K562 (cell line): ENCODE measurements around the gene NAA50. TPM values are rescaled to one million over a fixed set of nuclear protein-coding genes. Genes with fewer than 3 reads are reported as not detected.

ENCODE experiments used
- ATAC-seq: fragments of 200-7000 bp; cut with Tn5 transposase; 3 replicates; pipeline ENCODE4 v1.9.1; 2020; ENCODE audit warnings: moderate library complexity
- BruUV-seq: library from RNA; stranded (reverse); fragments of 400-500 nt; replicated peaks from 2 replicates; lab custom pipeline; 2021; lab: Mats Ljungman, UMichigan
- CTCF ChIA-PET: fragments of 300-600 bp; formaldehyde crosslinking; extraction: SDS; loops from one replicate; lab custom pipeline; 2021; ENCODE audit warnings: low intra/inter-chr PET ratio; lab: Yijun Ruan, JAX
- POLR2A ChIA-PET: fragments of 300-600, 350-650 bp; sonication (Branson Sonifier 250); formaldehyde crosslinking; extraction: SDS; loops from one replicate; lab custom pipeline; 2021; ENCODE audit warnings: antibody characterized with exemption, inconsistent platforms; lab: Yijun Ruan, JAX
- DNase-seq, 4 experiments: peaks; one replicate each; pipeline versions ENCODE4 v3.0.0 to v3.0.0-alpha.2; 2011 to 2018; ENCODE audit warnings: low spot score in 3 of 4, mixed read lengths in 3 of 4; ENCODE audit errors: extremely low read depth in 1 of 4
- FAIRE-seq: peaks from 2 replicates; lab custom pipeline; 2011; peaks lifted over from hg19 to GRCh38; lab: Jason Lieb, UNC
- H2AFZ ChIP-seq: 2 replicates; pipeline ENCODE4 v1.6.0; 2011; ENCODE audit warnings: low read depth, low read length, control low read depth, inconsistent platforms
- H3K27ac ChIP-seq: fragments of 200-600 bp; 3 replicates; pipeline ENCODE4 v1.8.0; 2011; ENCODE audit warnings: low read depth, mild to moderate bottlenecking, control low read depth, inconsistent platforms, low read length, moderate library complexity, mixed read lengths; ENCODE audit errors: extremely low read depth
- H3K27me3 ChIP-seq, 2 experiments: fragments of 300-600 bp in 1 of 2; 2 replicates in 1 of 2; 3 replicates in 1 of 2; pipeline versions ENCODE4 v1.6.0 to v1.8.0; 2011; ENCODE audit warnings: inconsistent platforms in 2 of 2, low read length in 2 of 2, mild to moderate bottlenecking in 1 of 2, mixed read lengths in 1 of 2, moderate library complexity in 1 of 2; ENCODE audit not compliant: control insufficient read depth in 2 of 2, insufficient read depth in 2 of 2
- H3K36me3 ChIP-seq: fragments of 300-600 bp; 3 replicates; pipeline ENCODE4 v1.8.0; 2011; ENCODE audit warnings: mild to moderate bottlenecking, low read length, inconsistent platforms; ENCODE audit not compliant: control insufficient read depth, insufficient read depth
- H3K4me1 ChIP-seq, 2 experiments: fragments of 200-600 bp in 1 of 2; replicated peaks in 1 of 2; 2 replicates in 1 of 2; 3 replicates in 1 of 2; pipeline versions ENCODE4 v1.5.1 to v1.8.0; 2011; ENCODE audit warnings: inconsistent platforms in 2 of 2, low read length in 2 of 2, mild to moderate bottlenecking in 1 of 2, mixed read lengths in 1 of 2, moderate library complexity in 1 of 2; ENCODE audit not compliant: control insufficient read depth in 2 of 2, insufficient read depth in 2 of 2
- H3K4me2 ChIP-seq: 2 replicates; pipeline ENCODE4 v1.6.1; 2011; ENCODE audit warnings: low read length, control low read depth, inconsistent platforms, mixed read lengths; ENCODE audit not compliant: insufficient read depth
- H3K4me3 ChIP-seq: fragments of 200-600 bp; sonication (generic), shearing (Covaris generic); 2 replicates; pipeline ENCODE4 v1.5.1; 2016; ENCODE audit warnings: control low read depth, inconsistent platforms
- H3K79me2 ChIP-seq: fragments of 200-600 bp; 3 replicates; pipeline ENCODE4 v1.8.0; 2011; ENCODE audit warnings: low read length, inconsistent platforms; ENCODE audit not compliant: control insufficient read depth, insufficient read depth
- H3K9ac ChIP-seq, 2 experiments: 2 replicates each; pipeline versions ENCODE4 v1.6.0 to v1.6.1; 2011; ENCODE audit warnings: low read depth in 2 of 2, low read length in 2 of 2, control low read depth in 1 of 2, inconsistent platforms in 1 of 2, mild to moderate bottlenecking in 1 of 2, mixed read lengths in 1 of 2; ENCODE audit not compliant: insufficient read depth in 1 of 2
- H3K9me1 ChIP-seq: one replicate; pipeline ENCODE4 v1.6.0; 2011; ENCODE audit warnings: inconsistent platforms, mild to moderate bottlenecking, low read length, moderate library complexity; ENCODE audit not compliant: control insufficient read depth, insufficient read depth
- H3K9me3 ChIP-seq: replicated peaks from 2 replicates; pipeline ENCODE4 v1.5.1; 2011; ENCODE audit warnings: low read depth, low read length, inconsistent platforms; ENCODE audit not compliant: control insufficient read depth, insufficient read depth
- H4K20me1 ChIP-seq: replicated peaks from 2 replicates; pipeline ENCODE4 v1.6.1; 2011; ENCODE audit warnings: low read length, inconsistent platforms, mixed read lengths; ENCODE audit not compliant: control insufficient read depth, insufficient read depth
- CREB3 ChIP-seq: fragments of 450-650 bp; conservative IDR thresholded peaks from 2 replicates; pipeline ENCODE4 v1.6.1; 2016; ENCODE audit warnings: missing genetic modification characterization, low read depth, mild to moderate bottlenecking, missing compliant biosample characterization, moderate library complexity
- CTCF ChIP-seq, 3 experiments: IDR thresholded peaks in 2 of 3; conservative IDR thresholded peaks in 1 of 3; 2 replicates each; pipeline ENCODE4 v1.5.1; 2011 to 2012; ENCODE audit warnings: low read length in 3 of 3, mild to moderate bottlenecking in 3 of 3, control low read depth in 2 of 3, improper control_type of control experiment in 1 of 3, inconsistent platforms in 1 of 3, low read depth in 1 of 3, mixed read lengths in 1 of 3, moderate library complexity in 1 of 3; ENCODE audit not compliant: insufficient read depth in 2 of 3
- FOS ChIP-seq: IDR thresholded peaks from 3 replicates; pipeline ENCODE4 v1.6.1; 2011; ENCODE audit not compliant: insufficient read length; ENCODE audit errors: extremely low read depth
- HDAC6 ChIP-seq: IDR thresholded peaks from 2 replicates; pipeline ENCODE4 v1.6.1; 2012; ENCODE audit warnings: low read depth, mild to moderate bottlenecking, control low read depth, inconsistent platforms, low read length, moderate library complexity
- MYC ChIP-seq, 2 experiments: fragments of 250-450 bp in 1 of 2; sonication (Bioruptor Pico) in 1 of 2; IDR thresholded peaks; 2 replicates each; pipeline versions ENCODE4 v1.5.1 to v1.6.1; 2012 to 2021; ENCODE audit warnings: low read depth in 2 of 2, borderline replicate concordance in 1 of 2, improper control_type of control experiment in 1 of 2, low read length in 1 of 2, mild to moderate bottlenecking in 1 of 2, moderate library complexity in 1 of 2
- RFX1 ChIP-seq: fragments of 450-650 bp; IDR thresholded peaks from 2 replicates; pipeline ENCODE4 v1.6.1; 2016; ENCODE audit warnings: mild to moderate bottlenecking, moderate library complexity
- SUPT5H ChIP-seq: fragments of 450-650 bp; IDR thresholded peaks from 2 replicates; pipeline ENCODE4 v1.6.1; 2016
- TCF7 ChIP-seq: sonication (generic); IDR thresholded peaks from 2 replicates; pipeline ENCODE4 v1.6.1; 2016; ENCODE audit warnings: antibody characterized with exemption, borderline replicate concordance
- ZNF512 ChIP-seq: IDR thresholded peaks from 2 replicates; pipeline ENCODE4 v1.6.1; 2016; ENCODE audit warnings: missing genetic modification characterization, missing compliant biosample characterization
- WGBS: fragments of 100-300 bp; shearing (Covaris generic); methylation state at CpG from one replicate; pipeline ENCODE4 v1.1.6; 2016; ENCODE audit warnings: low coverage, mixed read lengths; ENCODE audit not compliant: insufficient coverage; ENCODE audit errors: missing lambda C conversion rate; 5-methylcytosine and 5-hydroxymethylcytosine counted together
- in situ Hi-C: fragments of 300-500 bp; cut with MboI; formaldehyde crosslinking; loops from 4 replicates; pipeline ENCODE4 v1.15.0; 2018; ENCODE audit warnings: inconsistent platforms, mixed read lengths
- intact Hi-C: fragments of 100-400 bp; cut with micrococcal nuclease; formaldehyde crosslinking; loops from 2 replicates; pipeline ENCODE4 v1.14.2; 2022
- polyA plus RNA-seq, 8 experiments: library from polyadenylated mRNA; depleted of rRNA in 4 of 8; stranded (reverse) in 5 of 8; unstranded in 3 of 8; fragments of >200 nt; fragmentation: Nextera tagmentation in 2 of 8; fragmentation: Illumina TruSeq in 1 of 8; extraction: Ambion mirVana in 2 of 8; extraction: Trizol in 1 of 8; gene quantifications; 2 replicates each; pipeline versions ENCODE4 v1.2.1 to v1.2.3, GENCODE V29; 2011 to 2014; ENCODE audit warnings: inconsistent platforms in 1 of 8, missing spikeins in 1 of 8
- total RNA-seq, 7 experiments: library from RNA; depleted of rRNA in 6 of 7; stranded (reverse); fragments of >200 nt in 6 of 7; fragmentation: Illumina TruSeq in 2 of 7; extraction: Trizol in 2 of 7; gene quantifications; 2 replicates each; pipeline versions ENCODE4 v1.2.1 to v1.2.3, GENCODE V29; 2011 to 2021; ENCODE audit warnings: low replicate concordance in 1 of 7

Gene NAA50
- total and polyA plus RNA-seq, 9 of the 15 experiments (the other 6 are each of a cell fraction or from before 2014, with no cell fraction given) = 40.0 to 301 (median 112) TPM

GRCh38 chr3:113698213-113698742, 47.8 kb downstream of the NAA50 start:
- H3K79me2 ChIP-seq = peaks cover 14% of the 10 kb centered on the region; the same call in 2 of the 3 replicates
- POLR2A ChIA-PET = no interaction called here
- in situ Hi-C loops (no loop called here), intact Hi-C loops (no loop called here)
- no peak for DNase-seq
- no peak overlapping the region for H3K4me2 ChIP-seq
- no peaks in the 10 kb centered on the region for H3K36me3 ChIP-seq
- no peak overlapping the region for H3K27ac ChIP-seq
- no peak overlapping the region for H3K4me3 ChIP-seq
- 25% methylated on average over 5 of the region's 6 CpGs for WGBS
- H4K20me1 ChIP-seq = no peaks in the 10 kb centered on the region
- no peaks in the 10 kb centered on the region for H3K9me1 ChIP-seq
- H3K27me3 ChIP-seq = no peaks in the 10 kb centered on the region
- no peak overlapping the region for H3K9ac ChIP-seq
- no peaks in the 10 kb centered on the region for H3K9me3 ChIP-seq
- CTCF ChIA-PET = no interaction called here
- no peak overlapping the region for H2AFZ ChIP-seq
- peaks cover 0 to 5% of the 10 kb centered on the region in 2 experiments; a peak in 2 of 5 replicates for H3K4me1 ChIP-seq
- peak; percentile 77 for TF ChIP-seq ZNF512 (tag)
- no peak for TF ChIP-seq SUPT5H
- ATAC-seq = no peak
- no peak for FAIRE-seq
- BruUV-seq = no TSS peak

- no TSS peak for BruUV-seq
- peak overlapping the region; percentile 77; the same call in 2 of the 3 replicates for H3K27ac ChIP-seq
- no peaks in the 10 kb centered on the region for H3K9me1 ChIP-seq
- H3K9ac ChIP-seq = peak overlapping the region; percentile 80 to 85
- ChIA-PET POLR2A (no interaction called here), CTCF (no interaction called here)
- peak overlapping the region; percentile 47 for H3K4me3 ChIP-seq
- WGBS = 2% methylated on average over 10 of the region's 10 CpGs
- intact Hi-C loops = loop anchor here (2.0 kb wide), 1 partner anchor 49 kb away; the partner anchor contains the start of genes ATP6V1A and NAA50
- H3K27me3 ChIP-seq = no peaks in the 10 kb centered on the region
- peaks cover 0 to 5% of the 10 kb centered on the region in 2 experiments; a peak in 2 of 5 replicates for H3K4me1 ChIP-seq
- no peak for ATAC-seq
- no peak for DNase-seq
- peak overlapping the region; percentile 90 for H2AFZ ChIP-seq
- FAIRE-seq = no peak
- in situ Hi-C loops = no loop called here
- H4K20me1 ChIP-seq = no peaks in the 10 kb centered on the region
- H3K9me3 ChIP-seq = no peaks in the 10 kb centered on the region
- peaks cover 14% of the 10 kb centered on the region; the same call in 2 of the 3 replicates for H3K79me2 ChIP-seq
- peak overlapping the region; percentile 92 for H3K4me2 ChIP-seq
- H3K36me3 ChIP-seq = no peaks in the 10 kb centered on the region
- no peak for TF ChIP-seq MYC (IDR thresholded peaks at IDR 0.05; ENCODE audit: low read depth, low read length)
- TF ChIP-seq MYC (CRISPR knock-in tag; IDR thresholded peaks at IDR 0.05; ENCODE audit: borderline replicate concordance, low read depth) = no peak
- no peak for TF ChIP-seq CTCF (IDR thresholded peaks at IDR 0.05 in 2 of 3, conservative IDR thresholded peaks at IDR 0.05 in 1 of 3; ENCODE audit: insufficient read depth in 2 of 3, low read depth in 1 of 3, low read length in 3 of 3)
- no peak for TF ChIP-seq HDAC6
- TF ChIP-seq FOS = no peak
- no peak for TF ChIP-seq TCF7
- no peak for TF ChIP-seq CREB3 (tag)
- no peak for TF ChIP-seq RFX1
These were observed 48.5 kb downstream of the NAA50 start for GRCh38 chr3:113697500-113698090.
